Activated gamma-delta T cell (primary cell): ENCODE measurements around the gene TES.

Source experiments
- DNase-seq: peaks from one replicate; lab custom pipeline; 2025; lab: John Stamatoyannopoulos, UW

Gene TES

DNA sequence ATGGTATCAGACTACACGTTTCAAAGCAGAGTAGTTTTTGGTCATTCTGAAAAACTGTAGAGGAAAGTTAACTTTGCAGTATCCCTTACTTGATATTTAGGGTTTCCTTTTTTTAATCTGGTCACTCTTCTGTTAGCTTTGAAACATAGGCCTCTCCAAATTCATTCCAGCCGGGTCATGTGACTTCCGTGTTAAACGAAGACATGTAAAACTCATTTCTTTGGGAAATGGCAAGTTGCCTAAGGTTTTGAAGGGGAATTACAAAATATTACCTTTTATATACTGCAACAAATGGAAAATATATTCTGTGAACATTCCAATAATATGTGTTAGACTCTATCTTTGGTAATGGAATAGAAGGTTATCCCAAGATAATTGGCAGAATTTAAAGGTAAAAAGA lies 9.5 kb downstream of the TES start:
- no peak for DNase-seq

DNA sequence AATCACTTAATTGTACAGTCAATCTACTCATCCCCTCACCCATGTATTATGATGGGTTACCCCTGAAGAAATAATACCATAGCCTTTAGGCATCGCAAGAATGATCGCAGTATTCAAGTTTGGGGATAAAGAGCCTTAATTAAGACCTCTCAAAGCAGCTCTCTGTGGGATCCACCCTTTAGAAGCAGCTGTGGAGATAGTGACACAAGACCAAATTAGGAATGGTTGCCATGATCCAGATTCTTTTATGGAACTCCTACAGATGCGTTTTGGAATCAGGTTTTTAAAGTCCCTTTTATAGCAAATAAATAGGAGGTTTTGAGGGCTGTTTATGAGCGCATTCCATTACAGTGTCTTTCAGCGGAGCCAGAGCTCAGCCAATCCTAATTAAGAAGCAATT lies 12.2 kb downstream of the TES start:
- DNase-seq = no peak

DNA sequence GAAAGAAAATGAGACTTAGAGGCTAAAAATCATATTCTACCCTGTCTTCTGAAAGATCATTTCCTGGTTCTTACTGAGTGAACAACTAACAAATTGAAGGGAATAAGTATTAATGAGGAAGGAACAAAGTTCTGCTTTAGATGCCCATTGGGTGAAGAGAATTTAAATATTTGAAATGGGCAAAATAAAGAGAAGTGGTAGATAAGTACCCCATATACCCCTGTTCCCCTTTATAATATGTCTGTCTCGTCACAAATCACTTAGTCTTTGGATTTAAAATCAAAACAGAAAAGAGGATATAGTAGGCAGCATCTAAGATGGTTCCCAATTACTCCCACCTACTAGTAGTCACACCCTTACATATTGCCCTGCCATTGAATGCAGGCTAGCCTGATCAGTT lies 13.2 kb downstream of the TES start:
- no peak for DNase-seq

DNA sequence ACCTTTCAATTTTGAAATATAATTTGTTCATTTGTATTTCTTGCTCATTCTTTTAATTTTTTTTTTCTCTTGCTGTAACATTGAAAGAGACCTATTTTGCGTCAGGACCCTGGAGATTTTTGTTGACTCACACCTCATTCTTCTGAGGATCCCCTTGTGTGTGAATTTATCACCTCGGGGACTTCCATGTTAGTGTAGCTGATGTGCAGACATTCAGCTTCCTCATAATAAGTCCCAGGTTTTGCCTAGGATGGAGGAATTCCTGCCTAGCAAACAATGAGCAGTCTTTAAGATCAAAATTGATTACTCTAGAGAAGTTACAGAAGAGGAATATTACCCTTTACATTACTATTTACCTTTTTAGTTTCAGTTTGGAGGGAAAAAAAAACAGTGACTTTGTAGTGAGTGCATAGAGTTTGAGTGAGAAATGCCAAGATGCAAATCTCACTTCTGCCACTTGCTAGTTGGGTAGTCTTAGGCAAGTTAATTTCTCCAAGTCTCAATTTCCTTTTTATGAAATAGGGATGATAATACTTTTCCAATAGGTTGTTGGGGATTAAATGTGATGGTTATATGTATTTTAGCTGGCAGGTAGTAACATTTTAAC lies 14.3 kb downstream of the TES start:
- DNase-seq = no peak

DNA sequence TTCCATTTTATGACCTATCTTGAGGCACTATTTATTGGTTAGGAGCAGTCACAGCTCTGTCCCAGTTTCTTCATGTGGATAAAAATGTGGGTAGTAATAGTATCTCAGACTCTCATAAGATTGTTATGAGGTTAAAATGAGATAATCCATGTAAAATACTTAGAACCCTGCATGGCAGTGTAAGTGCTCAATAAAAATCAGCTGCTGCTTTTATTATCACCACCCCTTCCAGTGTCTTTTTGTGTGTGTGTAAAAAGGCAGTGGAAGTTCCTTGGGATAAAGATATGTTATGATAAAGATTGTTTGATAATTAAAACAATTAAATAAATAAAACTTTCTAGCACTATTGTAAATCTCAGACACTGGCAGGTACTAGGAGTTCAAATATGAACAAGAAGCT lies 15.5 kb downstream of the TES start:
- no peak for DNase-seq

DNA sequence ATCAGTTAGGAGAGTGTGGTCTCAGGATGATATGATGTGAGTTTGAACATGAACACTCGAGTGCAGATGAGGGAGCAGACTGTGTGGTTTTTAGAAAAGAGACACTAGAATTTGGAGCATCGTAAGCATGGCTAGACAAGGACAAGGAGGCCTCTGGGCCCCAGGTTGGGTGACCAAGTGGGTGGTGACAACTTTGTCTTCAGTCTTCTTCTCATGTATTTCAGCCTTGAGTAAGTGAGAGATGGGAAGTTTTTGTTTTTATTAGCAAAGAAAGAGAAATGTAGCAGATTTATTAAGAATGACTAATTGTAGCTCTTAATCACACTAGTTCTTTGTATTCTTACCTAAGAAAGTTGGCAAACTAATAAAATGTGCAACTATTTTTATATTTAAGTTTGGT lies 16.3 kb downstream of the TES start:
- no peak for DNase-seq

DNA sequence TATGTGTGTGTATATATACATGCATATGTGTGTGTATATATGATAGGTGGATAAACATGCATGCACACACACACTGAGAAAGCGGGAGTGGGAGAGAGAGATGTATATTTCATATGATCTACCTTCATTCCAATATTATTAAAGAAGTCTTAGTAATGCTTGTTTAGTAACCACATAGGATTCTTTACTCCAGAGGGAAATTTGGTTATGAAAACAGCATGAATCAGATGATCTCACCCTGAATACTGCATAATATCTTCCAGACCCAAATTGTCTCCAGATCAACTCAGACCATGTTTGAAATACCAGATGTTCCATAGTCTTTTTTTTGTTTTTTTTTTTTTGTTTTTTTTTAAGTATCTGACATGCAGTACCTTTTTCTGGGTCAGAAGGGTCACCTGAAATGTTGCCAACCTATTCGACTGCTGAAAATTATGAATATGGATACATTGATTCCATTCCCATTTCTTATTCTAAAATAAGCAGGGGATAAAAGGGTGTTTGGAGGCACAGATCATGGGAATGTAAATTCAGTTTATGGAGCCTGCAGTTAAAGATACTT lies 17.4 kb downstream of the TES start:
- DNase-seq = no peak

DNA sequence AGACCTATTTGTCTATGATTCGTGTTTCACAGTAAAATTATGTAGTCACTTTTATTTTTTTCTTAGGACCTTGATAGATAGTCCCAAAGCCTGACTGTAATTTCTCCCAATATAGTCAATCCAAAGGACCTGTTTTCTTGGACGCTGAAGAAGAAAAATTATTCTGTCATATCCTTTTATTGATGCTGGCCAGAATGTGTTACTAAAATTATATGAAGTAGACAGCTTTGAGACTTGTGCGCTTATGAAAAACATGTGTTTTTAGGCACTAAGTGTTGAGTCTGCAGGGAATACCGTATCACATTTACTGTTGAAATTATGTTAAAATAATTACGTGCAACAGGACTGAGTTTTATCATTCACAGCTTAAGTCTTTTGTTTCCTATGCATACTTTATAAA lies 17.9 kb downstream of the TES start:
- DNase-seq = no peak

DNA sequence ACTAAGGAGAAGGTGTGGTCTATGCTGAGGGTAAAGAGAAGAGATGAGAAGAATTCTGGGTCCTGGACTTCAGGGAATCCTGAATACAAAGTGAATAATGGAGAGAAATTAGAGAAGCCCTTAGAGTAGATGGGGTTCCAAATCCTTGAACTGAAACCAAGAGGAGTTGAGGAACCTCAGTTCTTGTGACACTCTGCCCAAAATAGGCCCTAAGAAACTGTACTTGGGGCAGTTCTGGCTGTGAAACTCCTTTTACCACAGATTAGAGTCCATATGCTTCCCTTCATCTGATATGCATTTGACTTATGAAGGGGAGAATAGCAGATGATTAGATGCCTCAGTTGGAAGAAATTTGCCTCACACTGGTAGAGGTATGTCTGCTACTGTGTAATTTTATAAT lies 19.0 kb downstream of the TES start:
- no peak for DNase-seq

DNA sequence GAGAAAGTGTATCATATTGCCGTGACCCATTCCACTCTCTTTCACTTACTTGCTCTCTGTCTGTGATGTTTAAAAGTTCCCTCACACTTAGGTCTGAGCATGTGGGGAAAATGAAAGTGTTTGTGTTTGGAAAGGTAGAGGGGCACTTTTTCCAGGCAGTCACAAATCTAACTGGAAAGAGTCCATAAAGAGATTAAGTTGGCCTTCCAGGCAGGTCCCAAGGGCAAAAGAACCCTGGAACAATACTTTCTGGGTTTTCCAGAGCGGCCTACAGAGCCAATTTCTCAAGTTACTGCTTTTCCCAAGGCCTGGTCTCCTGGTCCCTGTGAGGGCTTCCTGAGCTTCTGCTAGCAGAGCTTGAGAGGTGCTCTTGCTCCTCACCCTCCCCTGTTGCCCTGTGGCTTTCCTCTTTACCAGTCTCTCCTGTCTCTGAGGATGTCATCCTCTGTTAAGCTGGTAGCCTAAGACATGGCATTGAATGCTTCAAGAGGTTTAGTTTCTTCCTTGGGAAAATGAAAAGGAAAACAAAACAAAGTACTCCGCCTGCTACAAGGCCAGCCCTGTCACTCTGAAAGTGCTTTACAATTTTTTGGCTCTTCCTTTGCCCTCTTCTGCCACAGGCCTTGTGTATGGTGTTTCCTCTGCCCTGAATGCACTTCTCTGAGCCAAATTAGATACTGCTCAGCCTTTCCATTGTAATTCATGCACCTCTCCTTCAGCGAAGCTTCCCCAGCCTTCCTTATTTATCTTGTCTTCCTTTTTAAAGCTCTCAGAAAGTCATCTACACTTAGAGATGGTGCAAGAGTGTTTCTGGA lies 20.1 kb downstream of the TES start:
- no peak for DNase-seq

DNA sequence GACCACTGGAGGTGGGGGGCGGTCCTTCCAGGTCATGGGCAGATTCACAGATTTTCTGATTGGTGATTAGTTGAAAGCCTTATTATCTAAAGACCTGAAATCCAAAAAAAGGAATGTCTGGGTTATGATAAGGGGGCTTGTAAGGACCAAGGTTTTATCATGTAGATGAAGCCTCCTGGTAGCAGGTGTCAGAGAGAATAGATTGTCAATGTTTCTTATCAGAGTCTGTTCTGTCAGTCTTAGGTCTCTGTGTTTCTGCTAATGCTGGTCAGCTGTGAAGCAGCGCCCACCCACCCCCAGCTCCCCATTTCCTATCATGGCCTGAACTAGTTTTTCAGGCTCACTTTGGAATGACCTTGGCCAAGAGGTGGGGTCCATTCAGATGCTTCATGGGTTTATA lies 21.2 kb downstream of the TES start:
- DNase-seq = no peak

DNA sequence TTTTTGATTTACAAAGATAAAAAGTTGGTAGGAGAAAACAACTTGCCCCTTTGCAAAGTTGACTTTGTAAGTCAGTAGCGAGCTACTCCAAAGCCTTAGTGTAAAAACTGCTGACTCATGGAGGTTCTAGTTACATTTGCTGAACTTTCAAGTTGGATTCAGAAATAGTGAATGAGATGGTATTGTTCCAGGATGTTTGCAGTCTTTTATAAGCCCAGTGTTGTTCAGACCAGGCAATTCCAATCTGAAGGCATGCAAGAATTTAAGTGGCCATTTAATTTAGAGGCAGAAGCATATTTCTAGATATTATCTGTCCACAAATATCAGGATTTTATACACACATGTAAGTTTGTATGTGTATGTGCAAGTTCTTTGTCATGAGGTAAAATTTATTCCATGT lies 21.6 kb downstream of the TES start:
- DNase-seq = no peak

DNA sequence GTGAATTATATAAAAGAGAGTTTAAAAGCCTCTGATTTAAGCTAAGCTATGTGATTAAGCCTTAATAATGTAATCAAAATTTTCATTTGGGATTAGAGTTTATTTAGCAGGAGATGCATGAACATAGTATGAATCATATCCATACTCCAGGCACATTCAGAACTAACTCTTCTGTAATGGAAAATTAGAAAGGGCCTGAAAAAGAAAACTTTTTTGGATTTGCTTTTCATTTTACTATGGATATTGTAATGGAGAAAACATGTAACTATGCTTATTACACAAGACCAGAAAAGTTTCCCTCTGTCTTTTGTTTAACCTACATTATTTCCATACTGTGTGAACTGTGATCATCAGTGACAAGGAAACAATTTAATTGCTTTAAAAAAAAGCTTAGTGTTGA lies 22.0 kb downstream of the TES start:
- DNase-seq = no peak

DNA sequence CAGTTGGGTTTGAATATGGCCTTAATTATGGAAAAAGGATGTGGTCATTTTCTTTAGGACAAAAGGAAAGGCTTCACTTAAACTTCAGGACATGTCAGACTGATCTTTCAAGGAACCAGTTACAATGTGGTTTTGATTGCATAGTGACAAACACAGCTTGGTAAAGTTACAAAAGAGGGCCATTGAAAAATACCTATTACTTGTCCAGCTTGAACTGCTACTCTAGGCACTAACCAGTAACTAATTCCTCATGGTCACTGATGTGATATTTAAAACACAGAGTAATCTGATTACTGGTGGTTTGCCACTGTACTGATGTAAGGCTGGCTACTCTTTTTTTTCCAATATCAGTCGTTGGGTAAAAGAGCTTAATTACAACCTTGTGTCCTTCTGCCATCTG lies 22.6 kb downstream of the TES start:
- DNase-seq = no peak

DNA sequence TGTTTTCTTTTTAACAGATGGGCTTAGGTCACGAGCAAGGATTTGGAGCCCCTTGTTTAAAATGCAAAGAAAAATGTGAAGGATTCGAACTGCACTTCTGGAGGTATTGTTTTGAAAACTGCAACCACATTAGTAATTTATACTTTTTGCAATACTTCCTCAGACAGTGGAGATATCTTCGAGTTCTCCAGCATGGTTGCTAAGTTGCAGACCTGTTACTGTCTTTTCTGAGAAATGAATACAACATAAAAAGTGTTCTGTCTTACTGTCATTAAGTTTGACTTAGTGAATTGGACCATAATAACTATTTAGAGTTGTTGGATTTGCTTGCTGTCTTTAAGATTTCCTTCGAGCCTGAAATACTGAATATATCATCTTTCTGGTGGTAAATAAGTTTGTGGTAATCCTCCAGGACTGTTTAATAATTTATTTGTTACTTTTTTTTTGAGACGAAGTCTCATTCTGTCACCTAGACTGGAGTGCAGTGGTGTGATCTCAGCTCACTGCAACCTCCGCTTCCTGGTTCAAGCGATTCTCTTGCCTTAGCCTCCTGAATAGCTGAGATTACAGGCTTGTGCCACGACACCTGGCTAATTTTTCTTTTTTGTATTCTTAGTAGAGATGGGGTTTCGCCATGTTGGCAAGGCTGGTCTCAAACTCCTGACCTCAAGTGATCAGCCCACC lies 24.3 kb downstream of the TES start:
- no peak for DNase-seq

DNA sequence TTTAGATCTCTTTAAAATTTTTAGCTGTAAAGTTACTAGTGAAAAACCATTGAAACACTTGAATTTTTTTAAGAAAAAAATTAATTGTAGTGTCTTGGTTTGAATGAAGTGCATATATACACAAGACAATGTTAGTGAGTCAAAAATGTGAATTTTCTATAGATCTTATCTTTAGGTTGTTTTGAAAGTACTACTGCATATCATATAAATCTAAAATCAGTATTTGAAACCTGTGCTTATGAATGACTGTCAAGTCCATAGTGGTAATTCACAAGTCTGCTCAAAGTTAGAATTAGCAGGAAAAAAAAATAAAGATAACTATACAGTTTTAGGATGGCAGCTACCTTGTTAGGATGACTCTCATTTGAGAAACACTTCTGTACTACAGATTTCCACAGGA lies 25.0 kb downstream of the TES start:
- no peak for DNase-seq

DNA sequence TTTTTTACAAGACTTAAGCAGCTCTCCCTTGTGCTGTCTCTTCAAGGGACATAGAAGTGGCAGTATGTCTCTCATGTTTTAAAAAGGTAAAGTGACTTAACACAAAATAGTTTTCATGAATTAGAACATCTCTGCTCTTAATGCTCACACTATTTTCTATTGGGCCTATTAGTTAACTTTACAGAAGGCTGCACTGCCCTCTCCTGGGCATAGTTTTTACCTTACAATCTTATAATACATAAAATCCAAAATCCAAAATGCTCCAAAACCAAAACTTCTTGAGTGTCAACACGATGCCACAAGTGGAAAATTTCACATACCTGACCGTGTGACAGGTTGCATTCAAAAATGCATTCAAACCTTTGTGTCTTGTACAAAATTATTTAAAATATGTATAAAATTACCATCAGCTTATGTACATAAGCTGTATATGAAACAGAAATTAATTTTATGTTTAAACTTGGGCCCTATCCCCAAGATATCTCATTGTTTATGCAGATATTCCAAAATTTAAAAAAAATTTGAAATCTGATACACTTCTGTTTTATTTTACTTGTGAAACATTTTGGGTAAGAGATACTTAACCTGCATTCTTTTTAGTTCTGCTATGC lies 25.8 kb downstream of the TES start:
- no peak for DNase-seq

DNA sequence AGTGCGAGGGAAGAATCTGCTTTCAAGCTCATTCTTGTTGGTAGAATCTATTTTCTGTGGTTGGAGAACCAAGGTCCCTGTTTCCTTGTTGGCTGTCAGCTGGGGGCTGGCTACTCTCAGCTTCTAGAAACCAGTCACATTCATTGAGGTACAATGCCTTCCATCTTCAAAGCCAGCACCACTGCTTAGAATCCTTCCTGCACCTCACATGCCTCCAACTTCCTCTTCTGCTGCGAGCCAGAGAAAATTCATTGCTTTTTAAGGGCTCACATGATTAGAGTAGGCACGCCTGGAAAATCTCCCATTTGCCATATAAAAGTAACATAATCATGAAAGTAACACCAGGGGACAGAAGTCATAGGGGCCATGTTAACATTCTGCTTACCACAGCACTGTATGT lies 28.7 kb downstream of the TES start:
- DNase-seq = no peak

DNA sequence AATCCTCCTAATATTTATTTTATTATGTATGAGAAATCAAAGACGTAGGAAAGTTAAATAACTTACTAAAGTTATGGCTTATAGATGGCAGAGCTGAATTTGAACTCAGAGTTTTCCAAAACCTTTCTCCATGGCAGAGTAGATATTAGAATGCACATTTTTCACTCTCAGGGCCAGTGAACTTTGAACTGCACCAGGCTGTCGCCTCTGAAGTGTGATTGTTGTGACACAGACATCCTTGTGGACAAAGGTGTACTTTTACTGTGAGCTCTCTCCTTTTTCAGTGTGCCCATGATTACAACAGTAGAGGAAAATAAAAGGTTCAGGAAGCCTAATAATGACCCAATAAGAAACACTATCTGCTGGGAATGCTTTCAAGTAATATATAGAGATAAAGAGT lies 29.1 kb downstream of the TES start:
- no peak for DNase-seq

DNA sequence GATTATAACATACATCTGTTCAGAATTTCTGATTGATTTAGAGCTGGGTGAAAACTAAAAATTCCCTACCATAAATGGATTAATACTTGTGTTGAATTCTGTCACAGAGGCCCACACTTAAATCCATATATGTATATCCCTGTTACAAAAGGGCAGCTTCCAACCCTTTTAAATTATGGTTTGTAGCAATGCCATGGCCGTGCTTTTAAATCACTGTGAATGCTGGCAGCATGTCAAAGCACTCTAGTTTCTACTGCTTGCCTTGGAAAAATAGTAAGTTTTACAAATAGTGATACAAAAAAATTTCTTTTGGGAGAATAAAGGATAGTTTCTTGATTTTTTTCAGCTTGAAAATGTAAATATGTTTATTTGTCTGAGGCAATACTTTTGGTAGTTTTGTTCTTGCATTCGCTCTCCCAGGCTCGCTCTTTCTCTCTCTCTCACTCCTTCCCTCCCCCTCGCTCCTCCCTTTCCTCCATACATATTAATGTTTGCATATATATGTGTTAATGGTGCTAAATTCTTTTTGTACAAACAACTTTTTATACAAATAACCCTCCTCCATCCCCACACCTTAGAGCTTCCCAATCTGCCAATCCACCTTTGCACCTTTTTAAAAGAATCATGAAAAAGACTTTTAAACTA lies 29.8 kb downstream of the TES start:
- DNase-seq = no peak

DNA sequence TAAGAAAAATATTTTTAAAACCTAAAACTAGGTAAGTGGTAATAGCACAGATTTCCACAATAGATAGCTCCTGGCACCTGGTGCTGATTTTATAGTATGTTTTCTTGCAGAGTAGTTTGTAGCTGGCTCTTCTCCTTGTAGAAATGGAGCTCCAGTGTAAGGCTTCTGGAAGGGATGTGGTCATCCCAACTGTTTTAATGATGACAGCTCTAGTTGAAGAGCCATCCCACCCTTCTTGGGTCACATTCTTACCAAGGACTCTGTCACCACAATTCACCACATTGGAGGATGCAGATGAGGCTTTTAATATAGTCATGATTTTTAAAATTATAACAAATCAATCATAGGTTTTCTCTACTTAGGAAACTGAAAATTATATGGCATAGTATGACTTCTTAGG lies 31.0 kb downstream of the TES start:
- DNase-seq = no peak

DNA sequence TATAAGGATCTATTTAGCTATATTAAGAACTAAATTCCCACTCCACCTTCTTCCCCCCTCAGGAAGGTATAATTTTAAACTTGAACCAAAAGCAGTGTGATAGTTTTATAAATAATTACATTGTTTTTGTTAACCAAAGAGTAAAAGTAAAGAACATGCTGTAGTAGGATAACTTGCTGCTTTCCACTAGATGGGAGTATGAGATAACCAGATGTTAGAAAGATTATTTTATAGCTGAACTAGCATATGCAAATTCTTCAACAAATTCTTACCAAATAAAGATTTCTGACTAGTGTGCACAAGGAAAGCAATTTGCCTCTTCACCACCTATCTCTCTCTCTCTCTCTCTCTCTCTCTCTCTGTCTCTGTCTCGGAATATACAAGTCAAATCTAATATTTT lies 31.8 kb downstream of the TES start:
- DNase-seq = no peak
